ENCODE results near the gene ADORA2B. TPM values are rescaled to one million over a fixed set of nuclear protein-coding genes. Genes with fewer than 3 reads are reported as not detected.
"Not testable (repeated sequence)": the region's sequence is repeated elsewhere in the genome, so short reads cannot be mapped to it uniquely, and the experiment has no call there.

Gene ADORA2B
- total RNA-seq, result 4.1 TPM

DNA sequence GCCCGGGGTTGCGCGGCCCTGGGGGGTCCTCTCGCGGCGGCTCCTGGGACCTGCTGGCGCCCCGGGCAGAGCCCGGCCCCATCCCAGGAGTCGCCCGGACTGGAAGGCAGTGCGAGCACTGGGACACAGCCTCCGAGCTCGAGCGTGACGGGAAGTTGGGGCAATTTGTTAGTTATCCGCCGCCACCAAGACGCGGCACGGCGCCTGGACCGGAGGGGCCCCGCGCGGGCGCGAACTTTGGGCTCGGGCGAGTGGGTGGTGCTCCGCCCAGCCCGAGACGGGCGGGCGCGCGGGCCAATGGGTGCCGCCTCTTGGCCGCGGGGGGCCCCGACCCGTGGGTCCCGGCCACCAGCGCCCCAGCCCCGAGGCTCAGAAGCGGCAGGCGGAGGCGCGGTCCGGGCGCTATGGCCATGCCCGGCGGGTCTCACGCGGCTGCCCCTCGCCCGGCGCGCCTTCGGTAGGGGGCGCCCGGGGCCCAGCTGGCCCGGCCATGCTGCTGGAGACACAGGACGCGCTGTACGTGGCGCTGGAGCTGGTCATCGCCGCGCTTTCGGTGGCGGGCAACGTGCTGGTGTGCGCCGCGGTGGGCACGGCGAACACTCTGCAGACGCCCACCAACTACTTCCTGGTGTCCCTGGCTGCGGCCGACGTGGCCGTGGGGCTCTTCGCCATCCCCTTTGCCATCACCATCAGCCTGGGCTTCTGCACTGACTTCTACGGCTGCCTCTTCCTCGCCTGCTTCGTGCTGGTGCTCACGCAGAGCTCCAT, at the start of gene ADORA2B:
Gene ADORA2B, plus strand, starts transcription at position 372 of the 768 bp plus-strand sequence. Its CDS starts 119 bp downstream, at position 491.
- DNase-seq (ENCODE audit: low spot score in 2 of 2) (peak; percentile 79 to 81), FAIRE-seq (no peak)

DNA sequence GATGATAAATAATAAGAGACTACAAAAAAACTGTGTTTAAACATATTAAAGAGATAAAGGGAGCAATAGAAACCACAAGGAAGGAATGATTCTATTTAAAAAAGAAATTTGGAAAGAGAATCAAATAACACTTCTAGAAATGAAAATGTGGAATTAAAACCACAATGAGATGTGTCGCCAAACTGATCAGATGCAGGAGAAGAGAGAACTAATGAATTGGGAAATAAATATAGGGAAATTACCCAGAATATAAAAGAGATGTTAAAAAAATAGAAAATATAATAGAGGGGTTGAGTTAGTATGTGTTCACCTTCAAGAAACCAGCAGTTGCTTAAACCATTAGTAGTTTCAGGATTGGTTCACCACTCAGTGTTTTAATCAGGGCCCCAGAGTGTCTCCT, 48.7 kb upstream of the ADORA2B start:
- FAIRE-seq (no peak), DNase-seq (ENCODE audit: low spot score in 2 of 2) (no peak)

- DNase-seq (ENCODE audit: low spot score in 2 of 2) (no peak), FAIRE-seq (no peak)
These were observed 48.1 kb upstream of the ADORA2B start for GRCh38 chr17:15896834-15897233.

GRCh38 chr17:15899596-15899995, 45.3 kb upstream of the ADORA2B start:
- not testable (repeated sequence) for FAIRE-seq; DNase-seq (ENCODE audit: low spot score in 2 of 2)

GRCh38 chr17:15900871-15901270, 44.1 kb upstream of the ADORA2B start:
- FAIRE-seq, result no peak

DNA sequence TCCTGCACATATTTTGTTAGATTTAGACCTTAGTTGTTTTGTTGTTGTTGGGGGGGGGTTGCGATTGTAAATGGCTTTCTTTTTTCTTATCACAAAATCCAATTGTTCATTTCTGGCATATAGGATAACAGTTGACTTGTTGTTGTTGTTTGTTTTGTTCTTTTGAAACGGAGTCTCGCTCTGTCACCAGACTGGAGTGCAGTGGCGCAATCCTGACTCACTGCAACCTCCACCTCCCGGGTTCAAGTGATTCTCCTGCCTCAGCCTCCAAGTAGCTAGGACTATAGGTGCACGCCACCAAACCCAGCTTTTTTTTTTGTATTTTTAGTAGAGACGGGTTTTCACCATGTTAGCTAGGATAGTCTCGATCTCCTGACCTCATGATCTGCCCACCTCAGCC, 39.7 kb upstream of the ADORA2B start:
- FAIRE-seq; DNase-seq (ENCODE audit: low spot score in 2 of 2): not testable (repeated sequence)

More at GRCh38 chr17:15900871-15901270, 44.1 kb upstream of the ADORA2B start:
- no peak for DNase-seq (ENCODE audit: low spot score in 2 of 2)

DNA sequence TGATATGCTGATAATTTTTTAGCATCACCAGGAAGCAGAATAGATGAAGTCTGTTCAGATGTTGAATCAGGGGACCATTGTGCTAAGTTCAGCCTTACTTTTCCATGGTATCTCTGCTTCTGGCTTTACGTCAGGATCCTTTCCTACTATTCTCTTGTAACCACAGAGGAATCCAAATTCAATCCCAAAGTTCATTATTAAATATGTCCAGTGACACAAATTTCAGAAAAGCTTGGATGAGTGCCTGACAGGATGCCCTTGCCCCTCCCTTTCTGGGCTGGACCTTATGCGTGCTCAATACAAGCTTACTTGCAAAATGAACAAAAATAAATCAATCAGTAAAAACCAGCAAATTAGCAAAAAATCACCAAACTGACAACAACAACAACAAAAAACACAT, 37.6 kb upstream of the ADORA2B start:
- no peak for FAIRE-seq
- DNase-seq (ENCODE audit: low spot score in 2 of 2), result no peak

- FAIRE-seq (no peak), DNase-seq (ENCODE audit: low spot score in 2 of 2) (no peak)
These were observed 36.6 kb upstream of the ADORA2B start for GRCh38 chr17:15908378-15908777.

GRCh38 chr17:15909481-15909991, 35.4 kb upstream of the ADORA2B start:
- DNase-seq (ENCODE audit: low spot score in 2 of 2) (no peak), FAIRE-seq (no peak)

- DNase-seq (ENCODE audit: low spot score in 2 of 2) (no peak), FAIRE-seq (no peak)
These were observed 34.1 kb upstream of the ADORA2B start for GRCh38 chr17:15910791-15911190.

DNA sequence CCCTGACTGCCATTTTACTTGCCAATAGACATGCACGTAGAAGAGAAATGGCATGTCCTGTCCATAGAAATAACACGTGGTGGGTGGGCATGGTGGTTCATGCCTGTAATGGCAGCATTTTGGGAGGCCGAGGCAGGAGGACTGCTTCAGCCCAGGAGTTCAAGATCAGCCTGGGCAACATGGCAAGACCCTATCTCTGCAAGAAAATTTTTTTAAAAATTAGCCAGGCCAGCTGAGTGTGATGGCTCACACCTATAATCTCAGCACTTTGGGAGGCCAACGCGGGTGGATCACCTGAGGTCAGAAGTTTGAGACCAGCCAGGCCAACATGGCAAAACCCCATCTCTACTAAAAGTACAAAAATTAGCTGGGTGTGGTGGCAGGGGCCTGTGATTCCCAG, 33.2 kb upstream of the ADORA2B start:
- FAIRE-seq; DNase-seq (ENCODE audit: low spot score in 2 of 2): not testable (repeated sequence)

GRCh38 chr17:15912416-15912955, 32.4 kb upstream of the ADORA2B start:
- FAIRE-seq (no peak), DNase-seq (ENCODE audit: low spot score in 2 of 2) (no peak)

DNA sequence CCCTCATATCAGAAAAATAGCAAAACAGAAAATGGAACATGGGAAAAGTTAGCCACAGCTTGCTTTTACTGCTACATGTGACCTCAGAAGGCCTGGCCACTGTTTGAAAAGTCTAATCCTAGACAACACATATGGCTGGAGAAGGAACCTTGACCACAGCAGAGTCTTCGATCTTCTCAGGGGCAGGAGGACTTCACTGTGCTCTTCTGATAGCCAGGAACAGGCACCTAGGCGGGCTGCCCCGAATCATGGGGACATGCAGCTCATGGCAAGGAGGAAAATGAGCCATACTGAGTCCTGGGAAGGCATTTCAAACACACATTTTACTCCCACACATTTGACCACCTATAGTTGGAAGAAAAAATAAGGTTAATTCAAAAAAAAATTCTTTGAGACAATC, 31.1 kb upstream of the ADORA2B start:
- FAIRE-seq (no peak), DNase-seq (ENCODE audit: low spot score in 2 of 2) (no peak)

- FAIRE-seq (no peak), DNase-seq (ENCODE audit: low spot score in 2 of 2) (no peak)
These were observed 30.3 kb upstream of the ADORA2B start for GRCh38 chr17:15914400-15915170.

DNA sequence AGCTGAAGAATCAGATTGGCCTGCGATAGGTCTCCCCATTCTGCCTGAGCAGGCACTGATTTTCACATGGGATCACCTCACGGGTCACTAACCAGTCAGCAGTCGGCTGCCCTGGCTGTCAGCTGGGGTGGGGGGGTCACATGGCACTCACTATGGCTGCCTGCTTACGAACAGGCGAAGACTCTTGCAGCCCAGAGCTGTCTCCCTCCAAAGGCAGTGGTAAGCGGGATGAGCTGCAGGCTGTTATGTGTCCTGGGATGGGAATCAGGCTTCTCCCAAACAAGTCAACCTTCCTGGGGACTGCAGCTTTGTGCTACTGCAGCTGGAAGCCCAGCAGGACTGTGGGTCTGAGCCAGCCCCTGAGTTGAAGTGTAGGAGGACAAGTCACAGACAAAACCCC, 29.0 kb upstream of the ADORA2B start:
- no peak for FAIRE-seq
- DNase-seq (ENCODE audit: low spot score in 2 of 2), result no peak

DNA sequence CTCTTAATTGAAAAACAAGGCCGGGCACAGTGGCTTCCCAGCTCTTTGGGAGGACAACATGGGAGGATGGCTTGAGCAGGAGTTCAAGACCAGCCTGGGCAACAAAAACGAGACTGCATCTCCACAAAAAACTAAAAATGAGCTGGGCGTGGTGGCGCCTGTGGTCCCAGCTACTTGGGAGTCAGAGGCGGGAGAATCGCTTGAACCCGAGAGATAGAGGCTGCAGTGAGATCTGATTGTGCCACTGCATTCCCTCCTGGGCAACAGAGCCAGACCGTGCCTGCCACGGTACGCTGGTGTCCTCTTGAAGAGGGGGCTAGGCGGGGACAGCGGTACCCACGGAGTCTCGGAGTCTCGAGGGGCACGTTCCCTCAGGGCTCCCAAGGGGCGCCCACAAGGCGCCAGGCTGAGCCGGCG, 27.9 kb upstream of the ADORA2B start:
- no peak for DNase-seq (ENCODE audit: low spot score in 2 of 2)
- no peak for FAIRE-seq

GRCh38 chr17:15917438-15918027, 27.4 kb upstream of the ADORA2B start:
- FAIRE-seq, result no peak
- no peak for DNase-seq (ENCODE audit: low spot score in 2 of 2)

GRCh38 chr17:15918261-15918660, 26.7 kb upstream of the ADORA2B start:
- DNase-seq (ENCODE audit: low spot score in 2 of 2) (no peak), FAIRE-seq (no peak)

- DNase-seq (ENCODE audit: low spot score in 2 of 2) (no peak), FAIRE-seq (no peak)
These were observed 26.2 kb upstream of the ADORA2B start for GRCh38 chr17:15918661-15919259.

DNA sequence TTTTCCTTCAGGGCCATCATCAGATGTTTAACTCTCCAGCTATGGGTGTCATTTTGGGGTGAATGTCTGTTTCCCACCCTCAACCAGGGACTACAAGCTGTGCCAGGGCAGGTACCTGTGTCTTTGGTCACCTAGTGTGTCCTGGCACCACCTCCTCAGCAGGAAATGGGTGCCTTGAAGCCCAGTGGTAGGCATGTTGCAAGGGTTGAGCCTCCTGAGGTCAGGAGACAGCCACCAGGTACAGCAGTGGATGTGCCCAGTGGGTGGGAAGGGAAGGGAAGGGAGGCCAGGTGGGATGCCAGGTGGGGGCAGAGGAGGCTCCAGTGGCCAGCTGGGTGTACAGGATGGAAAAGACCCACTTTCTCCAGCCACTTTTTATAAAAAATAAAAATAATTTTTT, 25.5 kb upstream of the ADORA2B start:
- no peak for DNase-seq (ENCODE audit: low spot score in 2 of 2)
- no peak for FAIRE-seq

Data from frontal cortex (tissue), 4 donors.